Measurements from ENCODE around the gene MAU2.
A peak's percentile ranks its signal among the peaks of the same experiment; 100 is the strongest.
"Not testable (repeated sequence)": the region's sequence is repeated elsewhere in the genome, so short reads cannot be mapped to it uniquely, and the experiment has no call there.

Gene MAU2

GRCh38 chr19:19341026-19341425 is 20.4 kb downstream of the MAU2 start:
- Histone ChIP-seq H3K4me3 (no peak overlapping the region), H3K27ac (no peak overlapping the region)

- Histone ChIP-seq H3K27ac (no peak overlapping the region), H3K4me3 (no peak overlapping the region)
These were observed 21.7 kb downstream of the MAU2 start for GRCh38 chr19:19342086-19343015.

DNA sequence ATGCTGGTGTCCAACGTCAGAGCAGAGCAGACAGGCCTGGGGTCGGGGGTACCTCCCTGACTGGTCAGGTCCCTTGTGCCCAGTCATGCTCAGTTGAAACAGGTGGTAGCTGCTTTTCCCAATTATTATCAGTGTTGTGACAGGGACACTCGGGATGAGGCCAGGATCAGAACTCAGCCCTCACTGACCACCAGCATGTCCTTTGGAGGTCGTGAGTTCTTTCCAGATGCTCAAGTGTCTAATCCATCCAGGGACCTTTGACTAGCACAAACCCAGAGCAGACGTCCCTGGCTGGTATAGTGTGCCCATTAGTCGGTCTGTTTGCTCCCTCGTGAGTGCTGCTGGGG is 22.4 kb downstream of the MAU2 start:
- Histone ChIP-seq H3K27ac (no peak overlapping the region), H3K4me3 (no peak overlapping the region)

DNA sequence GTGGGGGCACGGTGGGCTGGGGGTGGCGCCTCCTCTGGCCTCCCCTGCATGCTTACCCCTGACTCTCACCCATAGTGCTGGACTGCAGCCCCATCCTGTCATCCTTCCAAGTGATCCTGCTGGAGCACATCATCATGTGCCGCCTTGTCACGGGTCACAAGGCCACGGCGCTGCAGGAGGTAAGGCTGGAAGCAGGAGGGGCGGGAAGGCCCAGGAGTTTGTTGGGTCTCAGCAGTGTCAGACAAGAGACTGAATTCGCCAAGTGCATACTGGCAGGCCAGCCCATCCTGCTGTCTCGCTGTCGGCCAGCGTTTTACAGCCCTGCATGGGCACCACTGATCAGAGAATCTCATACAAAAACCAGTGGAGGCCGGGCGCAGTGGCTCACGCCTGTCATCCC is 23.1 kb downstream of the MAU2 start:
- no peak overlapping the region for H3K27ac ChIP-seq

GRCh38 chr19:19345232-19345631 is 24.6 kb downstream of the MAU2 start:
- no peak overlapping the region for H3K4me3 ChIP-seq
- H3K27ac ChIP-seq, result no peak overlapping the region

More for the DNA sequence above, 23.1 kb downstream of the MAU2 start:
- H3K4me3 ChIP-seq, result no peak overlapping the region

- Histone ChIP-seq H3K4me3 (no peak overlapping the region), H3K27ac (no peak overlapping the region)
These were observed 25.3 kb downstream of the MAU2 start for GRCh38 chr19:19345970-19346369.

DNA sequence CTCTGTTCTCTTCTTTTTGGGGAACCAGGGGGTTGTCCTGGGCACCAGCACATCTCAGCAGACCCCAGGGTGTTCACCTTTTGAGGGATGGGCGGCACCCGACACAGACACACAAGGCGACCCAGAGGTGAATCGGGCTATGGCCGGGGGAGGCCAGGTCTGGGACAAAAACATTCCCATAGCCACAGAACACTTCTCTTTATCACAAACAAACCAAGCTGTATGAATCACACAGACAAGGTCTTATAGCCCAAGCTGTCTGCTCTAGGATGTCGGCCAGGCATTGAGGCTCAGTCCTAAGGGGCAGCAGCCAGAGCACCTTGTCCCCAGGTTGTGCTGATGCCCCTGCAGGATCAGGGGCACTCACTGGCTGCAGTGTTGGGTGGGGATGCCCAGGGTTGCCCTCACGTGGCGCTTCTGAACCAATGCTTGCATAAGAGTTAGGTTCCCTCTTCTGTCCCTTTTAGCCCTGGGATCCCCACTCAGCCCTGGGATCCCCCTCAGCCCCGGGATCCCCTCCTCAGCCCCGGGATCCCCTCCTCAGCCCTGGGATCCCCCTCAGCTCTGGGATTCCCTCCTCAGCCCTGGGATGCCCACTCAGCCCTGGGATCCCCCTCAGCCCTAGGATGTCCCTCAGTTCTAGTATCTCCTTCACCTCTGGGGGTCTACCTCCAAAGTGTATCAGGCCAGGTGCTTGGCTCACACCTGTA is 26.9 kb downstream of the MAU2 start:
- Histone ChIP-seq H3K27ac (no peak overlapping the region), H3K4me3 (no peak overlapping the region)

DNA sequence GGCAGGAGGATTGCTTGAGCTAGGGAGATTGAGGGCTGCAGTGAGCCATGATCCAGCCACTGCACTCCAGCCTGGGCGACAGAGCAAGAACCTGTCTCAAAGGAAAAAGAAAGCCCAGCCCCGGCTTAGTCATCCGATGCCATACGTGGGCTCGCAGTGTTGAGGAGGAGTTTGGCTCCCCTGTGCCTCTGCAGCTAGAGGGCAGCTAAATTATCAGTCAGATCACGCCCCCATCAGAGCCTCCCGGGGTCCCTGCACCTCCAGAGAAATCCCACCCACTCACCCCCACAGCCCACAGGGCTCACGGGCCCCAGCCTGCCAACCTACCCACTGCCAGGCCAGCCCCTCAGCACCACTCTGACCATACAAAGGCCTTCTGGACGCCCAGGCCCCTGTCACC is 27.6 kb downstream of the MAU2 start:
- Histone ChIP-seq H3K4me3 (no peak overlapping the region), H3K27ac (no peak overlapping the region)

- Histone ChIP-seq H3K4me3 (no peak overlapping the region), H3K27ac (no peak overlapping the region)
These were observed 28.7 kb downstream of the MAU2 start for GRCh38 chr19:19349365-19349764.

DNA sequence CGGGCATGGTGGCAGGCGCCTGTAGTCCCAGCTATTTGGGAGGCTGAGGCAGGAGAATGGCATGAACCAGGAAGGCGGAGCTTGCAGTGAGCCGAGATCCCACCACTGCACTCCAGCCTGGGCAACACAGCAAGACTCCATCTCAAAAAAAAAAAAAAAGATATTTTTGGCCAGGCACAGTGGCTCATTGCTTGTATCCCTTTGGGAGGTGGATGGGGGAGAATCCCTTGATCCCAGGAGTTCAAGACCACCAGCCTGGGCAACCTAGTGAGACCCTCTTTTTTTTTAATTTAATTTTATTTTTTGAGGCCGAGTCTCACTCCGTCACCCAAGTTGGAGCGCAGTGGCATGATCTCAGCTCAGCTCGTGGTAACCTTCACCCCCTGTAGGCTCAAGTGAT is 30.1 kb downstream of the MAU2 start:
- not testable (repeated sequence) for H3K4me3 ChIP-seq, H3K27ac ChIP-seq

DNA sequence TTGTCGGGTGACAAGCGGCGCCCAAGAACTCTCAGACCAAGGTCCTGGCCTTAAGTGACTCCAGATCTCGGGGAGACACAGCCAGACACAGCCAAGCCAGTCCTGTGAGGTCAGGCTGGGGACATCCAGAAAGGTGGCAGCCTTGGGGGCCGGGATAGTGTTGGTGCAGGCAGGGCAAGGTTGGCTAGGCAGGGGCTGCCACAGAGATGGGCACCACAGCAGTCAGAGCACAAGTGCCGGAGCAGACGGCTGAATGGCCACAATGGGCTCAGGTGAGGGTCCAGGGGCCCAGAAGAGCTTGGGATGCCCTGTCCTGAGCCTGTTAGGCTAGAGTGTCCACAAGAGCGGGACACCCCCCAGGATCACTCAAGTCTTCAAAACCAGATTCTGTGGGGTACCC is 32.2 kb downstream of the MAU2 start:
- no peak overlapping the region for H3K4me3 ChIP-seq
- H3K27ac ChIP-seq, result no peak overlapping the region

DNA sequence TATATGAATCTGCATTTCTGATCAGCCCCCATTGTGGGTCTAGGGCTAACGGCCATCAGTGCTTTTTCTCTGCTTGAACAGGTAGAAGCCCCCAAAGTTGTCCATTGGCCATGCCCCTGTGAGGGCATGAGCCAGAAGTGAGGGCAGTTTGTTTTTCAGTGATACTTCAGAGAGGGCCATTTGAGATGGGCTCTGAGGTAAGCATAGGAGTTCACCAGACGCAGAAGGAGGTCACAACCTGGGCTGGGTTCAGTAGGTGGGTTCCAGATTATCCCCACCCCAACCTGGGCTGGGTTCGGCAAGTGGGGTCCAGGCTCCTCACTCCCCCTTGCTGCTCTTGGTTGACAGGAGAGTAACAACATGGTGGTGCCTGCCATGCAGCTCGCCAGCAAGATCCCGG is 33.4 kb downstream of the MAU2 start:
- H3K27ac ChIP-seq, result no peak overlapping the region
- no peak overlapping the region for H3K4me3 ChIP-seq

- Histone ChIP-seq H3K27ac (no peak overlapping the region), H3K4me3 (no peak overlapping the region)
These were observed 34.3 kb downstream of the MAU2 start for GRCh38 chr19:19354932-19355331.

DNA sequence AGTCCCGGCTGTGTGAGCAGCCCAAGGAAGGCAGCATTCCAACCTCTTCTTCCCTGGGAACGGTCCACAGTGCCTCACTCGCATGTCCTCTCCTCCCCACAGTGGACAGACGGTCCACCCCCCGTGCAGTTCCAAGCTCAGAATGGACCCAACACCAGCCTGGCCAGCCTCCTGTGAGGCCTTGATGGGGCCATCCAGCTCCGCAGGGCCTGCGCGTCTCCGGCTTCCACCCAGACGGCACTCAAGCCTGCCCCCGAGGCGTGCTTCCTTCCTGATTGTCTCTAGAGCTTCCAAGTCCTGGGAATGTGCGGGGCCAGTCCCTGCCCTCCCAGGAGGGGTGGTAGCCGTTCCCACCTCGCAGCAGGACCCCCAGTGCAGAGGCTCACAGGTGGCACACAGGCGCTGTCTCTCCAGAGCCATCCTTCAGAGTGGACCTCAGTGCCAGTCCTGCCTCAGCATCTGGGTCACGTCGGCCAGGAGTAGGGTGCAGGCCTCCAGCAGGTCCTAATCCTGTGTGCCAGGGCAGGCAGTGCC is 35.0 kb downstream of the MAU2 start:
- Histone ChIP-seq H3K27ac (no peak overlapping the region), H3K4me3 (no peak overlapping the region)

DNA sequence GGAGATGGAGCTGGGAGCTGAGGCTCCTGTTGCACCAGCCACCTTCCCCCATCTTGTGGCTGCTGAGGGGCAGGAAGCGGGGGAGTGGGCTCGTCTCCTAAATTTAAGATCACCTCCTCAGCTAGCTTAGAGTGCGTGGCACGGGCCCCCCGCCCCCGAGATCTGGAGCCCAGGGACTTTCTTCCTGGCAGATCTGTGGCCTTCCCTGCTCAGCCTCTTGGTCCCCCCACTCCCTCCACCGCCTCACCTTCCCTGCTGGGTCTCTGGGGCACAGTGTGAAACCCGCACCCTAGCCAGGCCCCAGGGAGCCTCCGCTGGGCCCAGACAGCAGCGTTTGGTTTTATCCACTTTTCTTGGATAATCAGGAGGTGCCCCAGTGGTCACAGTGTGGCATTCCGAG is 35.9 kb downstream of the MAU2 start:
- Histone ChIP-seq H3K27ac (no peak overlapping the region), H3K4me3 (no peak overlapping the region)

- no peak overlapping the region for H3K4me3 ChIP-seq
- no peak overlapping the region for H3K27ac ChIP-seq
These were observed 36.4 kb downstream of the MAU2 start for GRCh38 chr19:19356901-19357566.

- H3K27ac ChIP-seq, result peak overlapping the region in 1 of 21 experiments; percentile 31
- H3K4me3 ChIP-seq, result no peak overlapping the region
These were observed 40.5 kb downstream of the MAU2 start for GRCh38 chr19:19361075-19361594.

DNA sequence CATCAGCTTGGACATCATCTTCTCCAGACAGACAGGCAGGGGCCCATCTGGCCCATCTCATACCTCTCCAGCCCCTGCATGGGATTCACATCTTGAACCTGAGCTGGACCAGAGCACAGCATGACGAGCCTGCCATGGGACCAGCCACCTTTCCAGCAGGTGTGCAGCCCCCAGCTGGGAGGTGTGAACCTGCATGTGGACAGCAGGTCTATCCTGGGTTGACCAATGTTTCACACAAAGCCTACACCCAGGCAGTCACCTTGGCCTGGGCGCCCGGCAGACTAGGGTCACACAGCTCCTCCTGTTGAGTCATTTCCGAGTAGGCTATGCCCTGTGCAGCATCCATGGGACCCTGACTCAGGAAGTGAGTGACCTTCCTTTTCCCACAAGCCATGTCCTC is 41.4 kb downstream of the MAU2 start:
- H3K27ac ChIP-seq, result no peak overlapping the region
- H3K4me3 ChIP-seq, result no peak overlapping the region

- Histone ChIP-seq H3K27ac (peak overlapping the region in 6 of 21 experiments; percentile 12 to 58 (median 33)), H3K4me3 (no peak overlapping the region)
These were observed 46.1 kb downstream of the MAU2 start for GRCh38 chr19:19366434-19367396.
